ENCODE results near the gene TNIK.

- TF ChIP-seq CTCF (IDR thresholded peaks at IDR 0.05) (no peak), POLR2A (IDR thresholded peaks at IDR 0.05) (no peak)
These were observed 401.2 kb downstream of the TNIK start for GRCh38 chr3:171058873-171059603.
